Activated CD8-positive, alpha-beta memory T cell treated with anti-CD3 and anti-CD28 coated beads for 24 hours (primary cell): Measurements from ENCODE around the gene ENPP5.
"Not testable (repeated sequence)": the region's sequence is repeated elsewhere in the genome, so short reads cannot be mapped to it uniquely, and the experiment has no call there.

Experiments
- DNase-seq: peaks from one replicate; pipeline ENCODE4 v3.0.0-alpha.2; 2020

Gene ENPP5

GRCh38 chr6:46174904-46175303 is 4.1 kb upstream of the ENPP5 start:
- no peak for DNase-seq

- DNase-seq, result no peak
These were observed 1.4 kb upstream of the ENPP5 start for GRCh38 chr6:46172176-46172575.

- no peak for DNase-seq
These were observed 10.7 kb downstream of the ENPP5 start for GRCh38 chr6:46160102-46160501.

- DNase-seq, result no peak
These were observed 11.6 kb downstream of the ENPP5 start for GRCh38 chr6:46159229-46159628.

GRCh38 chr6:46156701-46157100 is 14.1 kb downstream of the ENPP5 start:
- DNase-seq, result no peak

GRCh38 chr6:46149066-46149465 is 21.7 kb downstream of the ENPP5 start:
- DNase-seq, result not testable (repeated sequence)

GRCh38 chr6:46144270-46144669 is 26.5 kb downstream of the ENPP5 start:
- DNase-seq, result no peak

- no peak for DNase-seq
These were observed 32.5 kb downstream of the ENPP5 start for GRCh38 chr6:46138281-46138680.

- DNase-seq, result no peak
These were observed 33.4 kb downstream of the ENPP5 start for GRCh38 chr6:46137387-46137786.

- DNase-seq, result no peak
These were observed 33.9 kb downstream of the ENPP5 start for GRCh38 chr6:46136831-46137230.

- DNase-seq, result no peak
These were observed 35.6 kb downstream of the ENPP5 start for GRCh38 chr6:46135176-46135575.

- no peak for DNase-seq
These were observed 36.6 kb downstream of the ENPP5 start for GRCh38 chr6:46134216-46134615.

- not testable (repeated sequence) for DNase-seq
These were observed 39.5 kb downstream of the ENPP5 start for GRCh38 chr6:46131291-46131690.

GRCh38 chr6:46130666-46131065 is 40.1 kb downstream of the ENPP5 start:
- no peak for DNase-seq

GRCh38 chr6:46129629-46130511 is 40.9 kb downstream of the ENPP5 start, which contains the start of gene ENPP4:
ENPP4 (plus strand) TSS chr6:46129989; CDS start chr6:46139584, 9,595 bp downstream.
- peak; percentile 93 for DNase-seq

GRCh38 chr6:46129291-46129628 is 41.5 kb downstream of the ENPP5 start:
- DNase-seq, result no peak

- no peak for DNase-seq
These were observed 42.3 kb downstream of the ENPP5 start for GRCh38 chr6:46128476-46128875.

- DNase-seq, result not testable (repeated sequence)
These were observed 51.1 kb downstream of the ENPP5 start for GRCh38 chr6:46119679-46120078.

GRCh38 chr6:46118836-46119235 is 51.9 kb downstream of the ENPP5 start:
- no peak for DNase-seq

GRCh38 chr6:46118157-46118556 is 52.6 kb downstream of the ENPP5 start:
- DNase-seq, result no peak

GRCh38 chr6:46116289-46116688 is 54.5 kb downstream of the ENPP5 start:
- no peak for DNase-seq

- no peak for DNase-seq
These were observed 55.1 kb downstream of the ENPP5 start for GRCh38 chr6:46115634-46116033.

GRCh38 chr6:46113370-46113769 is 57.4 kb downstream of the ENPP5 start:
- DNase-seq, result no peak
